ENCODE results near the gene UCP2. TPM values are rescaled to one million over a fixed set of nuclear protein-coding genes. Genes with fewer than 3 reads are reported as not detected.

UCP2 gene
- total and polyA plus RNA-seq, 10 of the 15 experiments (the other 5 are each of a cell fraction or from before 2014, with no cell fraction given), result 32.9 to 248 (median 154) TPM

DNA sequence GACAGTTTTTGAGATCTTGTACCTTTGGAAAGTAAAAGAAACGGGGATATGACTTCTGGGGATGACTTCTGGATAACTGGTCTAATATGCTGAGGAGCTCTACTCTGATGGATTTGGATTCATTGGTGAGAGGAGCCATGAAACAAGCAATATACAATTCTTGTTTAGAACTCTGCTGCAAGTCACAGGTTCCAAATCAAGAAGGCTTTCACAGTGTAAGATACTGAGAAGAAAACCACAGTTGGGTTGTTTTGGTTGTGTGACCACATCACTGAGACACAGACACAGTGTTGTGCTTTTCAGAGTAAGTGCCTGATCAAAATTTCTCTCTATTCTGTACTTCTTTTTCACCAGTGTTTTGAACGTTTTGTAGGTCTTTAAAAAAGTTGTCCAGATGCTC lies 13.1 kb upstream of the UCP2 start:
- ChIA-PET SMC1A (ENCODE audit: uncharacterized antibody, unreplicated experiment) (interaction anchor here (1.4 to 2.7 kb wide), 5 partner anchors 9 to 32 kb away, joined by 4 to 24 read pairs (median 7); partner anchors contain the start of gene UCP2), CTCF (interaction anchor here (1.1 to 2.1 kb wide), 4 partner anchors 9 to 32 kb away, joined by 4 to 11 read pairs (median 8); no protein-coding TSS in a partner anchor), RAD21 (ENCODE audit: unreplicated experiment) (interaction anchor here (0.8 to 2.6 kb wide), 5 partner anchors 9 to 25 kb away, joined by 3 to 30 read pairs (median 7); partner anchors contain the start of gene UCP2), POLR2A (interaction anchor here (0.5 to 3.6 kb wide), 7 partner anchors 12 to 360 kb away, joined by 3 to 25 read pairs (median 5); partner anchors contain the start of genes C2CD3, PPME1 and UCP2)
- H3K9ac ChIP-seq (ENCODE audit: control insufficient read depth, insufficient read depth, low read length), result no peak overlapping the region; the same call in 1 of the 2 replicates
- 2% methylated on average over 2 of the region's 2 CpGs for WGBS (ENCODE audit: insufficient coverage, insufficient replicate concordance, low lambda C conversion rate, missing lambda C conversion rate)
- peaks cover 67% of the 10 kb centered on the region for H3K4me1 ChIP-seq (ENCODE audit: control insufficient read depth, insufficient read depth, low read length)
- TSS peak; percentile 86 for BruUV-seq (replicated peaks)
- peak overlapping the region; percentile 57 for H3K27ac ChIP-seq (ENCODE audit: control insufficient read depth, insufficient read depth)
- H2AFZ ChIP-seq (ENCODE audit: control insufficient read depth, low read depth, low read length), result no peak overlapping the region
- no peak overlapping the region for H3K4me3 ChIP-seq
- H3K4me2 ChIP-seq (ENCODE audit: control insufficient read depth, insufficient read depth), result peak overlapping the region; percentile 68
- no peaks in the 10 kb centered on the region for H4K20me1 ChIP-seq (ENCODE audit: control insufficient read depth, insufficient read depth)
- peak; percentile 75 for ATAC-seq
- in situ Hi-C loops (cut with MboI) (no loop called here), intact Hi-C loops (cut with micrococcal nuclease; ENCODE audit: unreplicated experiment) (loop anchor here (2.0 to 10.0 kb wide), 2 partner anchors 15 to 1819 kb away; partner anchors contain the start of gene UVRAG)
- FAIRE-seq, result no peak
- H3K27me3 ChIP-seq (replicated peaks in 1 of 2; ENCODE audit: control insufficient read depth in 2 of 2, insufficient read depth in 2 of 2, low read length in 1 of 2), result no peaks in the 10 kb centered on the region
- H3K36me3 ChIP-seq (ENCODE audit: control insufficient read depth in 2 of 2, insufficient read depth in 2 of 2, low read length in 1 of 2), result no peaks in the 10 kb centered on the region
- TF ChIP-seq EZH2 (IDR thresholded peaks at IDR 0.05; ENCODE audit: borderline replicate concordance, control insufficient read depth, low read depth, low read length) (no peak), EP300 (IDR thresholded peaks at IDR 0.05; ENCODE audit: borderline replicate concordance in 1 of 2, control insufficient read depth in 1 of 2, low read depth in 2 of 2, low read length in 2 of 2) (peak in 1 of 2 experiments; percentile 48; a peak in 1 of 4 replicates), CBX3 (IDR thresholded peaks at IDR 0.05; ENCODE audit: borderline replicate concordance, low read depth) (no peak), RUNX3 (IDR thresholded peaks at IDR 0.05; ENCODE audit: low read length) (peak; percentile 89), STAT3 (IDR thresholded peaks at IDR 0.05; ENCODE audit: low read depth, low read length) (0 out of 2 replicates have a peak, but pooled peaks have one; percentile 21), FOXM1 (IDR thresholded peaks at IDR 0.05; ENCODE audit: low read depth, low read length) (0 out of 2 replicates have a peak, but pooled peaks have one; percentile 26), BMI1 (IDR thresholded peaks at IDR 0.05; ENCODE audit: borderline replicate concordance) (no peak)
- H3K79me2 ChIP-seq (ENCODE audit: control insufficient read depth, insufficient read depth, low read length), result no peaks in the 10 kb centered on the region
- no peaks in the 10 kb centered on the region for H3K9me3 ChIP-seq (replicated peaks; ENCODE audit: control insufficient read depth, insufficient read depth, low read length)
- DNase-seq (ENCODE audit: low read depth, low spot score), result no peak

All from GM12878 (cell line).